AML-193 (cell line): ENCODE measurements around the gene VWDE.

Experiments
- DNase-seq, 2 experiments: peaks; one replicate each; lab custom pipeline; 2025; lab: John Stamatoyannopoulos, UW

Gene VWDE

GRCh38 chr7:12290761-12291160 is 112.9 kb downstream of the VWDE start:
- no peak for DNase-seq

DNA sequence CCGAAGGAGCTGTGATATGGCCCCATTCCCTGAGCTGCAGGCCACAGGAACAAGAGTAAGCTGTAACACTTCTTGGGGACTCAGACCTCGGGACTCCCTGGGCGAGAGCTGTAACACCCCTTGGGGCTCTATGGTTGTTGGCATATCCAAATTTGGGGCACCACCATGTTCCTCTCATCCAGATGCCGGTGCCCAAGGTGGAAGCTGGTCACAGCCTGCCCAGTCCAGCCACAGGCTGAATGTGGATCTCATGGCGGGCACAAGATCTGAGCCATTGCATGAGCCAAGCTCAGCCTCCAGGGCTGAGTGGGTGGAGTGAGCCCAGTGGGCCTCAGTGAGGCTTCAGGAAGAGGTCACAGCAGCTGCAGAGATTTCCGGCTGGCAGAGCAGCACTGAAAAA is 113.7 kb downstream of the VWDE start:
- DNase-seq = no peak

DNA sequence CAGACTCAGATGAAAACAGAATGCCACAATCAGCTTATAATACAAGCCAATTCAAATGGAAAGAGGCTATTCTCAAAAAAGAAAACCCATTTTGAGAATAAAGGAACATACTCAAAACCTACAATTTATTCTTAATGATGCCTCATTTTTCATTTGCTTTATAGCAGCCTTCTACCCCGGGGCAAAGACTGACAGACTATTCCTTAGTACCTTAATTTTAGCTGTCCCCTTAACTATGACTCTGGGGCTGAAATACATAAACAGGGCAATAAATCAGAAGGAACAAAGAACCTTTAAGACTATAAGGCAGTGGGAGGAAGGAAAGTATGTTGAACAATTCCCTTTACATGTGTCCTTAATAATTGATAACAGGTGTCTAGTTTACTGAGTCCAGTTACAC is 115.8 kb downstream of the VWDE start:
- DNase-seq = no peak

DNA sequence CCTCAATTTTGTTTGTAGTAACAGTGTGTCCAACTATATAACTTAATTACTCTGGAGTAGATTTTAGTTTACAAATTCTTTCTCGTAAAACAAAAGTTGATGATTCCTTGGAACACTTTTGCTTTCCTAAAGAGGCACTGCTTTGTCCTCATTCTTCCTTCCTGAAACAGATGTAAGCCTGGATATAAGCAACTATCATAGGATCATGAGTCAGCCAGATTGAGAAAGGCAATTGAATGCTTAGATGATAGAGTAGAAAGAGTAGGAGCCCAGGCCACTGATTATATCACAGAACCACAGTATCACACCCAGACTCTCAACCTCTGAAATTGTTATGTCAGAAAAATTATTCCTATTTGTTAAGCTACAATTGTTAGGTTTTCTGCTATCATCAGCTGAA is 122.6 kb downstream of the VWDE start:
- DNase-seq = no peak
